GM19395 (cell line): ENCODE measurements around the gene PRKCZ.

Experiments used
- ATAC-seq: cut with Tn5 transposase; IDR thresholded peaks from one replicate; pipeline ENCODE4 v1.9.1; 2021; ENCODE audit warnings: mild to moderate bottlenecking, moderate library complexity; ENCODE audit not compliant: unreplicated experiment

The PRKCZ gene

GRCh38 chr1:2060072-2060471, 9.9 kb downstream of the PRKCZ start:
- no peak for ATAC-seq

- no peak for ATAC-seq
Measured at GRCh38 chr1:2060535-2060934, 10.3 kb downstream of the PRKCZ start.

- no peak for ATAC-seq
Measured at GRCh38 chr1:2061065-2061778, 11.0 kb downstream of the PRKCZ start.

GRCh38 chr1:2065699-2066098, 15.5 kb downstream of the PRKCZ start:
- no peak for ATAC-seq

GRCh38 chr1:2067393-2067792, 17.2 kb downstream of the PRKCZ start:
- ATAC-seq: no peak

- no peak for ATAC-seq
Measured at GRCh38 chr1:2067981-2068380, 17.8 kb downstream of the PRKCZ start.

- no peak for ATAC-seq
Measured at GRCh38 chr1:2068951-2069350, 18.7 kb downstream of the PRKCZ start.

- no peak for ATAC-seq
Measured at GRCh38 chr1:2070016-2070415, 19.8 kb downstream of the PRKCZ start.

GRCh38 chr1:2070800-2071530, 20.8 kb downstream of the PRKCZ start:
- no peak for ATAC-seq

- ATAC-seq: no peak
Measured at GRCh38 chr1:2072109-2072806, 22.0 kb downstream of the PRKCZ start.

GRCh38 chr1:2072891-2073290, 22.7 kb downstream of the PRKCZ start:
- ATAC-seq: no peak

- no peak for ATAC-seq
Measured at GRCh38 chr1:2073382-2074230, 23.4 kb downstream of the PRKCZ start.

- ATAC-seq: no peak
Measured at GRCh38 chr1:2074396-2074795, 24.2 kb downstream of the PRKCZ start.

- ATAC-seq: no peak
Measured at GRCh38 chr1:2074944-2075740, 24.9 kb downstream of the PRKCZ start.

- no peak for ATAC-seq
Measured at GRCh38 chr1:2076826-2077225, 26.6 kb downstream of the PRKCZ start.

- no peak for ATAC-seq
Measured at GRCh38 chr1:2078170-2078569, 28.0 kb downstream of the PRKCZ start.

- no peak for ATAC-seq
Measured at GRCh38 chr1:2079396-2080085, 29.3 kb downstream of the PRKCZ start.

GRCh38 chr1:2080140-2080539, 29.9 kb downstream of the PRKCZ start:
- ATAC-seq: no peak

GRCh38 chr1:2080884-2081283, 30.7 kb downstream of the PRKCZ start:
- ATAC-seq: no peak
